ENCODE results near the gene GUCY2C. TPM values are rescaled to one million over a fixed set of nuclear protein-coding genes. Genes with fewer than 3 reads are reported as not detected.
A peak's percentile ranks its signal among the peaks of the same experiment; 100 is the strongest.
"Not testable (repeated sequence)": the region's sequence is repeated elsewhere in the genome, so short reads cannot be mapped to it uniquely, and the experiment has no call there.

The GUCY2C gene
- total RNA-seq (2014; rRNA removed; shearing (Covaris generic)): not detected in 2 replicates

DNA sequence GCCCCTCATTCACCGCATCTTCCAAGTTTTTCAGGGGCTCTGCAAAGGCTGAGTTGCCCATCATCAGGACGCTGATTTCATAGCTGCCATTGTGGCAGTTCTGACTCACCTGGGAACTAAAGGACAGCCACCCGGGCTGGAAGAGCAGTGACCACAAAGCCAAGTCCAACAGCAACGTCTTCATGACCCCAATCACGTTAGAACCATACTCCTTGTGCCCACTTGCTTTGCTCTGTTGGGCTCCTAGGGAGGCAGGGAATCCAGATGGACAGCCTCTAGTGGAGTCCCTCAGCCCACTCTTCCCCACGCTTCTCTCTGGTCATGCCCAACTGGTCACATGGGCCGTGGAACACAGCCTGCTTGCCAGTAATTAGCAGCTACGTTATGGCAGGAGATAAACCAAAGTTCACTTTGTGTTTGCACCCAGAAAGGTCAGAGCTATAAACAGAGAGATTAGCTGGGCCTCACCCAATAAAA, at the start of gene GUCY2C:
GUCY2C (minus strand) TSS at position 335 of the 477 bp plus-strand sequence; CDS start at position 184, 151 bp downstream.
- Histone ChIP-seq H3K27me3 (no peaks in the 10 kb centered on the region), H3K4me1 (peaks cover 5% of the 10 kb centered on the region)
- no peak for DNase-seq

DNA sequence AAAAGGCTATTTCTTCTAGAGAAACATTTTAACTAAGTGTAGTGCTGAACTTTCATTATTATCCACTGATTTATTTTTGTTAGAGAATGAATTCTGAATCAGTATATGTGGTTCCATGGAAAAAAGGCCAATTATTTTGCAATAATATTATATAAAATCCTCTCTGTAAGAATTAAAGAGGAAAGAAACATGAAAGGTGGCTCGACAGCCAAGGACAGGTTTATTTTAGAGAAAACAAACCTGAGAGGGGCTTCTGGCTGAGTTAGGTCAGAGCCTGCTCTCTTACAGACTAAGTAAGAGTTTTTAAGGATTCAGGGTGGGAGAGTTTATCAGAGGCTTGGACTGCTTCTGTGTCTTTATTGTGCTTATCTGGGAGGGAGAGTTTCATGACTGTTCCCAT, 46.7 kb upstream of the GUCY2C start:
- no peak for DNase-seq
- H3K27me3 ChIP-seq: no peaks in the 10 kb centered on the region
- no peaks in the 10 kb centered on the region for H3K4me1 ChIP-seq
- H3K9me3 ChIP-seq (replicated peaks): no peaks in the 10 kb centered on the region
- no peaks in the 10 kb centered on the region for H3K36me3 ChIP-seq
- no peak overlapping the region for H3K4me3 ChIP-seq
- no peak overlapping the region for H3K27ac ChIP-seq

More for the DNA sequence above, at the start of gene GUCY2C:
- no peaks in the 10 kb centered on the region for H3K36me3 ChIP-seq
- no peak within 1 kb of the TSS for H3K27ac ChIP-seq
- no peaks in the 10 kb centered on the region for H3K9me3 ChIP-seq (replicated peaks)
- no peak within 1 kb of the TSS for H3K4me3 ChIP-seq

DNA sequence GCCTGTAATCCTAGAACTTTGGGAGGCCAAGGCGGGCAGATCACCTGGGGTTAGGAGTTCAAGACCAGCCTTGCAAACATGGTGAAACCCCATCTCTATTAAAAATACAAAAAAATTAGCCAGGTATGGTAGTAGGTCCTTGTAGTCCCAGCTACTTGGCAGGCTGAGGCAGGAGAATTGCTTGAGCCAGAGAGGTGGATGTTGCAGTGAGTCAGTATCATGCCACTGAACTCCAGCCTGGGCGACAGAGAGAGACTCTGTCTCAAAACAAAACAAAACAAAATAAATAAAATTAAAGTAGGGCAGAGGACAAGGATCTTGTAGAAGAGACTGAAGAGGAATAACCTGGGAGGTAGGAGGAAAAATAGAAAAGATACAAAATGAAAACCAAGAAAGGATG, 45.5 kb upstream of the GUCY2C start:
- Histone ChIP-seq H3K9me3 (replicated peaks) (no peaks in the 10 kb centered on the region), H3K4me1 (no peaks in the 10 kb centered on the region)
- DNase-seq: no peak

DNA sequence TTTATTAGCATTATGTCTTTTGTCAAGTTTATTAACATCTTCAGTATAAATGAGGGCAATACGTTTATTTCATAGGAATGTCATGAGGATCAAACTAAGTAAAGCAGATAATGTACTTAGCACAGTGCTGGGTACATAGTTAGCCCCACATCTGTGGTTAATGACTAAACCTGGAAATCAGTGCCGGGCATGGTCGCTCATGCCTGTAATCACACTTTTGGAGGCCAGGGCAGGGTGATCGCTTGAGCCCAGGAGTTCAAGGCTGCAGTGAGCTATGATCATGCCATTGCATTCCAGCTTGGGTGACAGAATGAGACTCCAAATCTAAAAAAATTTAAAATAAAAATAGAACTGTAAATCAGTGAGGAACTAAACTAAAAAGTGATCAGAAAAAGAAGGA, 44.8 kb upstream of the GUCY2C start:
- no peaks in the 10 kb centered on the region for H3K4me1 ChIP-seq
- H3K36me3 ChIP-seq: no peaks in the 10 kb centered on the region
- no peaks in the 10 kb centered on the region for H3K9me3 ChIP-seq (replicated peaks)
- no peaks in the 10 kb centered on the region for H3K27me3 ChIP-seq
- no peak for DNase-seq
- no peak overlapping the region for H3K27ac ChIP-seq
- H3K4me3 ChIP-seq: no peak overlapping the region

More for the DNA sequence above, 45.5 kb upstream of the GUCY2C start:
- Histone ChIP-seq H3K27ac (no peak overlapping the region), H3K36me3 (no peaks in the 10 kb centered on the region), H3K4me3 (no peak overlapping the region), H3K27me3 (no peaks in the 10 kb centered on the region)

DNA sequence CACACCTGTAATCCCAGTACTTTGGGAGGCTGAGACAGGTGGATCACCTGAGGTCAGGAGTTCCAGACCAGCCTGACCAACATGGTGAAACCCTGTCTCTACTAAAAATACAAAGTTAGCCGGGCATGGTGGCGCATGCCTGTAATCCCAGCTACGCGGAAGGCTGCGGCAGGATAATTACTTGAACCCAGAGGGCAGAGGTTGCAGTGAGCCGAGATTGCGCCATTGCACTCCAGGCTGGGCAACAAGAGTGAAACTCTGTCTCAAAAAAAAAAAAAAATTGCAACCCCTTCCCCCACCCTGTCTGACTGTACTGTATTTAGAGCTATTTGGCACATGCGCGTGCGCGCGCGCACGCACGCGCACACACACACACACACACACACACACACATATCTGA, 40.0 kb upstream of the GUCY2C start:
- not testable (repeated sequence) for H3K27ac ChIP-seq; H3K36me3 ChIP-seq; H3K27me3 ChIP-seq; H3K4me1 ChIP-seq; DNase-seq; H3K9me3 ChIP-seq (replicated peaks); H3K4me3 ChIP-seq

DNA sequence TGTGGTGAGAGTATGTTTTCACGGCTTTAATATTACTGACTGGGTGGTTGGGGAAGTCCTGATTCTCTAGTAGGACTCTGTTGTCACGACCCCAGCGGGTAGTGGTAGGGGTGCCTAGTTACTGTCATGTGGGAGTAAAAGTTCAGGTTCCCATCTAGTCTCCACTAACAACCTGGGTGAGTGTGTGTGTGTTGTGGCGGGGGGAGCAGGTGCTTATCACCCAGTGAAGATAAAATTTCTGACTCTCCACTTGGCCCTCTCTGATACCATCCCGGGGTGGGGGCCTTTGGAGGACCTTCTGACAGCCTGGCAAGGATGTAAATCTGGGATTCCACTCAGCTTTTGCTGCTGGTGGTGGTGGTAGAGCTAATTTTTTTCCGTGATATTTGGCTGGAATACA, 35.4 kb upstream of the GUCY2C start:
- Histone ChIP-seq H3K27ac (no peak overlapping the region), H3K4me1 (no peaks in the 10 kb centered on the region), H3K9me3 (replicated peaks) (0 out of 2 replicates have a peak, but pooled peaks cover 4% of the 10 kb centered on the region), H3K36me3 (no peaks in the 10 kb centered on the region), H3K27me3 (no peaks in the 10 kb centered on the region), H3K4me3 (no peak overlapping the region)
- no peak for DNase-seq

DNA sequence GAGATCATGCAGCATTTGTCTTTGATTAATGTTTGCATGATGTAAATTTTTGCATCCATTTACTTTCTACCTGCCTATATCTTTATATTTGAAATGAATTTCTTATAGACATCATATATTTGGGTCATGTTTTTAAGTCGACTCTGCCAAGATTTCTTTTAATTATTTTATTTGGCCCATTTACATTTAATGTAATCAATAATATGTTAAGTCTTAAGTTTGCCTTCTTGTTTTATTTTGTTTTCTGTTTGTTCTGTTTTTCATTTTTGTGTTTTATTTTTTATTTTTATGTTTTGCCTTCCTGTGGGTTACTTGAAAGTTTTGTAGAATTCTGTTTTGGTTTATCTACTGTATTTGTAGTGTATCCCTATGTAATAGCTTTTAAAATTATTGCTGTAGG, 33.2 kb upstream of the GUCY2C start:
- H3K4me1 ChIP-seq: no peaks in the 10 kb centered on the region
- no peaks in the 10 kb centered on the region for H3K27me3 ChIP-seq
- DNase-seq: no peak
- 0 out of 2 replicates have a peak, but pooled peaks cover 4% of the 10 kb centered on the region for H3K9me3 ChIP-seq (replicated peaks)
- no peaks in the 10 kb centered on the region for H3K36me3 ChIP-seq
- no peak overlapping the region for H3K27ac ChIP-seq
- H3K4me3 ChIP-seq: no peak overlapping the region

DNA sequence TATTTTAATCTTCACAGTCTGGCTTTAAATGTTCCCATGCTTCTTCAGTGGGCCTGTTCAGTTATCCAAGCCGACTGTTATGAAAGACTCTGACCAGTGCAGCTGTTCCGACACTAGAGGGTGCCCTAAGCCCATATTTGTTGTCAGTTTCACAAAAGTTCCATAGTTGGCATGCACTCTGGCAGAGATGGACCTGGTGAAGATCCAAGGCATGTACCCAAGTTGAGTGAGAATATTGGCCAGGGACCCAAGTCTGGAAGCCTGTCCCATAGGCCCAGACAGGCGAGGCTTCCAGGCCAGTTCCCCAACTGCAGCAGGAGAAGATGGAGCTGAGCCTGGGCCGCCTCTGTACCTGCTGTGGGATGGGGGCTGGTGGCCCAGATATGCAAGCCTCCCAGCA, 27.4 kb upstream of the GUCY2C start:
- H3K27me3 ChIP-seq: no peaks in the 10 kb centered on the region
- no peak overlapping the region for H3K4me3 ChIP-seq
- H3K27ac ChIP-seq: no peak overlapping the region
- H3K9me3 ChIP-seq (replicated peaks): no peaks in the 10 kb centered on the region
- DNase-seq: peak; percentile 40 to 71
- no peaks in the 10 kb centered on the region for H3K4me1 ChIP-seq
- H3K36me3 ChIP-seq: no peaks in the 10 kb centered on the region; the same call in 1 of the 2 replicates

DNA sequence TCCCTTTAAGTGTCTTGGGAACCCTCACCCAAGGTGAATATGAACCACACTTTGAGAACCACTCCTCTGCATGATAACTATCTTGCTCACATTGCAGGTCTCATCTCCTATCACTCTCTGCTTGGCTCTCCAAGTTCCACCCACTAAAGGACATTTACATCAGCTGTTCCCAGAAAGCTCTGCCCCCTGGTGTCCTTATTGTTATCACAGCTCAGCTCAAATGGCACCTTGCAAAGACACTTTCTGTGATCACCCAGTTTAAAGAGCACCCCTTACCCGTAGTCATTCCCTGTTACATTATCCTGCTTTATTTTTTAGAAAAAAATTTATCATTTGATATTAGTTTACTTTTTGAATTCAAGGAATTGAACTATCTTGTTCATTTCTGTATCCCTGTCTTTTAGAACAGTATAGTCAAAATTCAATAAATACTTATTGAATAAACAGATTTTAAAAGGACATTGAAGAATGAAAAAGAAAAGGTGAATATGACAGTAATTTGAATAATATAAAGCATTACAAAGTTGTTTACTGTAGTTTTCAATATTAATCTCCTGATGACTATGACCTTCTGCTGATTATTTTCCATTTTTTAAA, 20.5 kb upstream of the GUCY2C start:
- H3K36me3 ChIP-seq: no peaks in the 10 kb centered on the region; the same call in 1 of the 2 replicates
- peak; percentile 38 to 73 for DNase-seq
- H3K4me1 ChIP-seq: no peaks in the 10 kb centered on the region
- no peak overlapping the region for H3K4me3 ChIP-seq
- no peaks in the 10 kb centered on the region for H3K27me3 ChIP-seq
- no peaks in the 10 kb centered on the region for H3K9me3 ChIP-seq (replicated peaks)
- no peak overlapping the region for H3K27ac ChIP-seq

DNA sequence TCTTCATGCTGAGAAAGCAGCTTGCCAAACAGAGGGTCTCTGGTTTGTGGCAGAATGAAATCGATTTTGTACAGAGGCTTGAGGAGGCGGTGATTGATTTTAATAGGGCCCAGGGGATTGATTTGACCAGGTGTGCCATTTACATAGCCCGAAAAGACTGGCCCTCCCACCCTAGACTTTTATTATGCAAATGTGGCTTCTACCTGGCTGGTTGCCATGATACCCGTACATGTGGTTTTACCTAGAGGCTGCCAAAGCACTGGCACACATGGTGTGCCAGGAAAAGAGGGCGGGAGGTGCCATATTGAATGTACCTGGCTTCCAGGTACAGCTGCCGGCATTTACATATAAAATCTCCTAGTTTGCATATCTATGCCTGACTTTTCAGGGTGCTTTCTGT, 18.0 kb upstream of the GUCY2C start:
- Histone ChIP-seq H3K4me3 (no peak overlapping the region), H3K4me1 (no peaks in the 10 kb centered on the region), H3K27me3 (no peaks in the 10 kb centered on the region), H3K9me3 (replicated peaks) (no peaks in the 10 kb centered on the region), H3K27ac (no peak overlapping the region), H3K36me3 (no peaks in the 10 kb centered on the region; the same call in 1 of the 2 replicates)
- DNase-seq: no peak

DNA sequence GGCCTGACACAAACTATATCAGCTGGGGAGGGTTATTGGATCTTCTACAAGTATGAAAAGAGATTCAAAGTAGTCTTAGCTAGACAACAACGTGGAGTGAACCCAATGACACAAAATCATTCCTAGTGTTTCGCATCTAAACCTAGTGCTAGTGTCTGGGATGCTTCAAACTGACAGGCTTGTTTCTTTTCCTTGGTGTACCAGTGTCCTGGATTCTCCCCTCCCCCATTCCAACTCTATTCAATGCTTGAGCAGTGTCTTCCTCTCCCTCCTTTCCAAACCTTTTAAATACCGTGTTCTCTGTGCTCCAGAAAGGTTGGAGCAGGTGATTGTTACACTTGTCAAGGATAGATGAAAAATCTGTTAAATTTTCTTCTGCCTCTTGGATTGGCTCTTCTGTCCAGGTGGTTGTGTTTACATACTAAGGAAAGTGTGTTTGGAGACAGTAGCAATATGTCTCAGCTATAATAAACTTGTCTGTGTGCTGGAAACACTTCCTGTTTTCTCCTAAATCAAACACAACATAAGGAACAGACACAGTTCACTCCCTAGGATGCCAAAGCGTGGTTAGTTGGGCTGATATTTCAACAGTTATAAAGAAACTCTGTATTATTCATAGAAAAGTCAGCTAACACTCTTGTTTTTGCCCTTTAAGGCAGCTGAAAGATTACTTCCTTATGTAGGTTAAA, 14.4 kb upstream of the GUCY2C start:
- H3K4me1 ChIP-seq: no peaks in the 10 kb centered on the region
- no peak overlapping the region for H3K4me3 ChIP-seq
- no peaks in the 10 kb centered on the region for H3K27me3 ChIP-seq
- no peaks in the 10 kb centered on the region for H3K9me3 ChIP-seq (replicated peaks)
- no peak overlapping the region for H3K27ac ChIP-seq
- no peak for DNase-seq
- H3K36me3 ChIP-seq: no peaks in the 10 kb centered on the region

DNA sequence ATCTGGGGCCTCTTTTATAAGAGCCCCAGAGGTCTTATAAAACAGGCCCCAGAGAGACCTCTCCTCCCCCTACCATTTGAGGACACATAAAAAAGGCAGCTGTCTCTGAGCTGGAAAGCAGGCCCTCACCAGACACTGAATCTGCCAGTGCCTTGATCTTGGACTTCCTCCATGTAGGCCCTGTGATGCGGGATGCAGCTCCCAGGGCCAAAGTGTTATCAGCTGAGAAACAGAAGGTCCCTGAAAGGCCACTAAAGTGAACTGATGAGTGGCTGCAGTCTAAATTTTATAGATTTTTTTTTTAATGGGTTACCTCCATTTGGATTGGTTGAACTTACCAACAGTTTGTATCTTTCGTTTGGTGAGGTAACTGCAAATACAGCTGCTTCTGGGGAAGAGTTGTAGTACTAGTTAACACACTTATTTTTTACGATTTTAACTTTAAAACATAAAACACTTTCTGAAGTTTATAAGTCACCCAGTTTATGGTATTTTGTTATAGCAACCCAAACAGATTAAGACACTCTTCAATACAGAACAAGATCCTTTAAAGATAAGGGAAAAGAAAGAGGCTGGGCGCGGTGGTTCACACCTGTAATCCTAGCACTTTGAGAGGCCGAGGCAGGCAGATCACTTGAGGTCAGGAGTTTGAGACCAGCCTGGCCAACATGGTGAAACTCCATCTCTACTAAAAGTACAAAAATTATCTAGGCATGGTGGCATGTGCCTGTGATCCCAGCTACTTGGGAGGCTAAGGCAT, 5.6 kb upstream of the GUCY2C start:
- Histone ChIP-seq H3K27ac (no peak overlapping the region), H3K4me1 (no peaks in the 10 kb centered on the region), H3K36me3 (no peaks in the 10 kb centered on the region), H3K9me3 (replicated peaks) (no peaks in the 10 kb centered on the region), H3K27me3 (no peaks in the 10 kb centered on the region), H3K4me3 (no peak overlapping the region)
- no peak for DNase-seq

DNA sequence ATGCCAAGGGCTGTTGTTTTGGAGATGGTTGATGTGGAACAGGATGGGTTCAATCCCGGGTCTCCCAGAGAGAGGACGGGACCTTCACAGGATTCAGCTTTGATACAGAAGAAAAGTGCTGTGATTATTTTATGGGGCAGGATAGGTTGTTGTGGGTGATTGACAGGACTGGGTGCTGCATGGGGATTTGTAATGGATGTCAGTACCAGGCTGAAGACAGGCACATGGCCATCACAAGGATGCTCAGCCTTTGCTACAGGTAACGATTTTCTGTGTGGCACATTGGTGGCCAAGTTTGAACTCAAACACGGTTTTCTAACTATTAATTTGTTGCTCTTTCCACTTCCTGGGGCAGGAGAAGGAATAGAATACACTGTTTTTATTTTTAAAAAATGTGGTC, 4.5 kb upstream of the GUCY2C start:
- Histone ChIP-seq H3K36me3 (no peaks in the 10 kb centered on the region), H3K27me3 (no peaks in the 10 kb centered on the region)
- no peak for DNase-seq

DNA sequence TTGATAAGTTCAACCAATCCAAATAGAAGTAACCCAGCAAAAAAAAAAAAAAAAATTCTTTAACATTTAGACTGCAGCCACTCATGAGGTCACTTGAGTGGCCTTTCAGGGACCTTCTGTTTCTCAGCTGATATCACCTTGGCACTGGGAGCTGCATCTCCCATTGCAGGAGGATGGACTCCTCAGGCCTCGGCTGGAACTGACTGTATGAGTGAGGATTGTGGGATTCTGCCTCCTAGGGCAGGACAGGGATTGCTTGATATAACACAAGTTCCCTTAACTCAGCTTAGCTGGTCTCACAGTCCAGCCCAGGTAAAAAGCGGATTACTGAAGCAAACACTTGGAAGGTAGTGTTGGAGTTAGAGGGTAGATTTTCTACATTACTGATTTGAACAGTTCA, 3.5 kb upstream of the GUCY2C start:
- H3K9me3 ChIP-seq (replicated peaks): no peaks in the 10 kb centered on the region
- H3K27me3 ChIP-seq: no peaks in the 10 kb centered on the region
- H3K4me3 ChIP-seq: no peak overlapping the region
- no peaks in the 10 kb centered on the region for H3K4me1 ChIP-seq
- H3K36me3 ChIP-seq: no peaks in the 10 kb centered on the region
- no peak for DNase-seq
- no peak overlapping the region for H3K27ac ChIP-seq

More for the DNA sequence above, 4.5 kb upstream of the GUCY2C start:
- Histone ChIP-seq H3K27ac (no peak overlapping the region), H3K4me3 (no peak overlapping the region), H3K4me1 (no peaks in the 10 kb centered on the region), H3K9me3 (replicated peaks) (no peaks in the 10 kb centered on the region)

DNA sequence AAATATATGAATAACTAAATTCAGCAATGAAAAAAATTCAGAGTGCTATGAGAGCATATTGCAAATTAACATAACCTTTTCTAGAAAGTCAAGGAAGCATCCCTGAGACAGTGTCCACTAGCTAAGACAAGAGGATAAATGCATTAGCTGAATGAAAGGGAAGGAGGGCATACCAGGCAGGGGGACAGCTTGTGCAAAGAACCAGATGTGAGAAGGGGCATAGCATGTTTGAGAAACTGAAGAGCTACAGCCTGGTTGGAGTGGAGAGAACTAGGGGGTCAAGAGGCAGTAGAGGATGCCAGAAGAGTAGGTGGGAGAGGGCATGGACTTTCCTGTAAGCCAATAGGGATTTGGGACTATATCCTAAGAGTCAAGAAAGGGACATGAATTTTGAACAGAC, 2.2 kb upstream of the GUCY2C start:
- H3K27me3 ChIP-seq: no peaks in the 10 kb centered on the region
- DNase-seq: no peak
- H3K9me3 ChIP-seq (replicated peaks): no peaks in the 10 kb centered on the region
- H3K27ac ChIP-seq: no peak overlapping the region
- no peaks in the 10 kb centered on the region for H3K4me1 ChIP-seq
- H3K36me3 ChIP-seq: no peaks in the 10 kb centered on the region
- no peak overlapping the region for H3K4me3 ChIP-seq
